WTC11 (cell line): ENCODE measurements around the gene RASGRP2. TPM values are rescaled to one million over a fixed set of nuclear protein-coding genes. Genes with fewer than 3 reads are reported as not detected.
A peak's percentile ranks its signal among the peaks of the same experiment; 100 is the strongest.

Experiments
- ATAC-seq: fragments of 200-7000 bp; cut with Tn5 transposase; 2 replicates; pipeline ENCODE4 v1.10.0; 2021; ENCODE audit warnings: mild to moderate bottlenecking, moderate library complexity
- CTCF ChIA-PET: fragments of 300-600 bp; sonication (Branson Sonifier 250); formaldehyde crosslinking; loops from one replicate; lab custom pipeline; 2021; ENCODE audit warnings: antibody characterized with exemption; lab: Charles Lee
- POLR2A ChIA-PET: fragments of 350-600 bp; sonication (Branson Sonifier 250); formaldehyde crosslinking; loops from one replicate; lab custom pipeline; 2021; ENCODE audit warnings: antibody characterized with exemption; lab: Charles Lee
- DNase-seq: peaks from one replicate; pipeline ENCODE4 v3.0.0; 2021; ENCODE audit warnings: low spot score
- H3K27ac Mint-ChIP-seq: 2 replicates; pipeline ENCODE4 v1.8.0; 2021; ENCODE audit warnings: mixed read lengths
- H3K27me3 Mint-ChIP-seq: 2 replicates; pipeline ENCODE4 v1.8.0; 2021; ENCODE audit warnings: low read depth, mild to moderate bottlenecking, moderate library complexity, mixed read lengths
- H3K36me3 Mint-ChIP-seq: 2 replicates; pipeline ENCODE4 v1.8.0; 2021; ENCODE audit warnings: mixed read lengths
- H3K4me1 Mint-ChIP-seq: 2 replicates; pipeline ENCODE4 v1.8.0; 2022; ENCODE audit warnings: mixed read lengths
- H3K4me3 Mint-ChIP-seq: 2 replicates; pipeline ENCODE4 v1.8.0; 2021; ENCODE audit warnings: mild to moderate bottlenecking, moderate library complexity, mixed read lengths
- H3K9me3 Mint-ChIP-seq: 2 replicates; pipeline ENCODE4 v1.8.0; 2021; ENCODE audit warnings: mixed read lengths
- CREM ChIP-seq: sonication (generic); formaldehyde crosslinking; IDR thresholded peaks from 2 replicates; pipeline ENCODE4 v1.8.1; 2022; ENCODE audit warnings: mild to moderate bottlenecking, missing genetic modification reagents, moderate library complexity
- ESRRA ChIP-seq: sonication (generic); formaldehyde crosslinking; IDR thresholded peaks from 2 replicates; pipeline ENCODE4 v1.8.1; 2022; ENCODE audit warnings: mild to moderate bottlenecking, missing genetic modification reagents, borderline replicate concordance
- FOXP1 ChIP-seq: sonication (generic); formaldehyde crosslinking; IDR thresholded peaks from 2 replicates; pipeline ENCODE4 v1.8.0; 2022; ENCODE audit warnings: missing genetic modification reagents, mild to moderate bottlenecking, moderate library complexity, borderline replicate concordance
- GRHL2 ChIP-seq: fragments of 250-450 bp; sonication (Bioruptor Pico); IDR thresholded peaks from 2 replicates; pipeline ENCODE4 v1.8.0; 2022; ENCODE audit warnings: mild to moderate bottlenecking, moderate library complexity; ENCODE audit not compliant: insufficient replicate concordance, severe bottlenecking
- MLX ChIP-seq: sonication (generic); formaldehyde crosslinking; IDR thresholded peaks from 2 replicates; pipeline ENCODE4 v1.8.1; 2023; ENCODE audit warnings: mild to moderate bottlenecking, missing genetic modification reagents, moderate library complexity
- NFATC4 ChIP-seq: fragments of 250-450 bp; sonication (Bioruptor Pico); IDR thresholded peaks from 2 replicates; pipeline ENCODE4 v1.9.0; 2021; ENCODE audit warnings: mild to moderate bottlenecking
- NR2C2 ChIP-seq: sonication (generic); formaldehyde crosslinking; IDR thresholded peaks from 2 replicates; pipeline ENCODE4 v1.8.0; 2022; ENCODE audit warnings: mild to moderate bottlenecking, missing genetic modification reagents
- TEAD4 ChIP-seq: sonication (generic); formaldehyde crosslinking; IDR thresholded peaks from 2 replicates; pipeline ENCODE4 v1.8.0; 2022; ENCODE audit warnings: mild to moderate bottlenecking, missing genetic modification reagents
- ZBTB21 ChIP-seq: sonication (generic); formaldehyde crosslinking; IDR thresholded peaks from 2 replicates; pipeline ENCODE4 v1.8.1; 2023; ENCODE audit warnings: mild to moderate bottlenecking, missing genetic modification reagents, borderline replicate concordance
- ZNF138 ChIP-seq: sonication (generic); formaldehyde crosslinking; conservative IDR thresholded peaks from 2 replicates; pipeline ENCODE4 v1.8.1; 2022; ENCODE audit warnings: mild to moderate bottlenecking, moderate library complexity, missing genetic modification reagents
- ZNF219 ChIP-seq: sonication (generic); formaldehyde crosslinking; IDR thresholded peaks from 2 replicates; pipeline ENCODE4 v1.8.0; 2023; ENCODE audit warnings: missing genetic modification reagents, mild to moderate bottlenecking, borderline replicate concordance
- ZNF396 ChIP-seq: fragments of 250-450 bp; sonication (Bioruptor Pico); IDR thresholded peaks from 2 replicates; pipeline ENCODE4 v1.8.0; 2021; ENCODE audit warnings: mild to moderate bottlenecking, moderate library complexity, borderline replicate concordance
- ZNF416 ChIP-seq: fragments of 250-450 bp; sonication (Bioruptor Pico); IDR thresholded peaks from 2 replicates; pipeline ENCODE4 v1.9.0; 2021; ENCODE audit warnings: mild to moderate bottlenecking, inconsistent platforms
- ZNF425 ChIP-seq: fragments of 250-450 bp; sonication (Bioruptor Pico); conservative IDR thresholded peaks from 2 replicates; pipeline ENCODE4 v1.9.0; 2021; ENCODE audit warnings: mild to moderate bottlenecking
- ZNF532 ChIP-seq: fragments of 250-450 bp; sonication (Bioruptor Pico); IDR thresholded peaks from 2 replicates; pipeline ENCODE4 v1.9.0; 2021; ENCODE audit warnings: mild to moderate bottlenecking, borderline replicate concordance
- total RNA-seq: library from RNA; stranded (reverse); gene quantifications from 3 replicates; pipeline ENCODE4 v1.2.3, GENCODE V29; 2021
- TF ChIP-seq, protein P1 (sequence below): sonication (generic); formaldehyde crosslinking; IDR thresholded peaks from 2 replicates; pipeline ENCODE4 v1.8.1; 2023; ENCODE audit warnings: mild to moderate bottlenecking, missing genetic modification reagents
- TF ChIP-seq, protein P2 (sequence below): sonication (generic); formaldehyde crosslinking; IDR thresholded peaks from 2 replicates; pipeline ENCODE4 v1.8.1; 2023; ENCODE audit warnings: mild to moderate bottlenecking, missing genetic modification reagents, borderline replicate concordance
- TF ChIP-seq, protein P3 (sequence below): sonication (generic); formaldehyde crosslinking; IDR thresholded peaks from 2 replicates; pipeline ENCODE4 v1.8.0; 2023; ENCODE audit warnings: missing genetic modification reagents, mild to moderate bottlenecking, borderline replicate concordance

The RASGRP2 gene
- total RNA-seq, 1 experiment from 2014 or later: 31.9 TPM

DNA sequence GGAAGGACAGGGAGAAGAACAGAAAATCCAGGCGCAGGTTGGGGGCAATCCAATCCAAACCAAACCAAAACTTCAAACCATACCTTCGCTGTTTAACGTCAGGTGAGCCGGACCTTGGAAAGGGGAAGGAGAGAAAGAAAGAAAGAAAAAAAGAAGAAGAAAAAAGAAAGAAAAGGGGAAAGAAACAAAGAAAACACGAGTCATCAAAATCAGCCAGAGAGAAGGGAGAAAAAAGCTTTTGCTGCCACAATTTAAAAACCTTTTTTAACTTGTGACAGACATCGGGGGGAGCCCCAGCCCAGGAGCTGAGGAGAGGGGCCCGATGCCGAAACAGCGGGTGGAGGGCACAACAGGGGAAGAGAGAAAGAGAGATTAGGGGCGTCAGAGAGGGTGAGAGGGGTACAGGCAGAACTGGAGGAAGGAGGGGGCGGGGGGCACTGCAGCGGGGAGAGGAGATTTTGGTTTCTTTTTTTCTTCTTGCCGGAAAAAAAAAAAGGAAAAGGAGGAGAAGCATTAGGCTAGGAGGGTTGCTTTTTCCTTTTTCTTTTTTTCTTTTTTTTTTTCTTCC lies 51.1 kb downstream of the RASGRP2 start:
- no peak for ATAC-seq
- TF ChIP-seq ZNF219 (CRISPR knock-in tag) (no peak), ZNF138 (CRISPR knock-in tag) (no peak), ZNF396 (CRISPR knock-in tag) (no peak), ESRRA (CRISPR knock-in tag) (no peak), GRHL2 (no peak), NFATC4 (no peak), NR2C2 (CRISPR knock-in tag) (no peak), MLX (no peak), CREM (CRISPR knock-in tag) (no peak), ZNF416 (CRISPR knock-in tag) (no peak)
- TF ChIP-seq, protein P1, sequence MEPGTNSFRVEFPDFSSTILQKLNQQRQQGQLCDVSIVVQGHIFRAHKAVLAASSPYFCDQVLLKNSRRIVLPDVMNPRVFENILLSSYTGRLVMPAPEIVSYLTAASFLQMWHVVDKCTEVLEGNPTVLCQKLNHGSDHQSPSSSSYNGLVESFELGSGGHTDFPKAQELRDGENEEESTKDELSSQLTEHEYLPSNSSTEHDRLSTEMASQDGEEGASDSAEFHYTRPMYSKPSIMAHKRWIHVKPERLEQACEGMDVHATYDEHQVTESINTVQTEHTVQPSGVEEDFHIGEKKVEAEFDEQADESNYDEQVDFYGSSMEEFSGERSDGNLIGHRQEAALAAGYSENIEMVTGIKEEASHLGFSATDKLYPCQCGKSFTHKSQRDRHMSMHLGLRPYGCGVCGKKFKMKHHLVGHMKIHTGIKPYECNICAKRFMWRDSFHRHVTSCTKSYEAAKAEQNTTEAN: no peak
- TF ChIP-seq, protein P2, sequence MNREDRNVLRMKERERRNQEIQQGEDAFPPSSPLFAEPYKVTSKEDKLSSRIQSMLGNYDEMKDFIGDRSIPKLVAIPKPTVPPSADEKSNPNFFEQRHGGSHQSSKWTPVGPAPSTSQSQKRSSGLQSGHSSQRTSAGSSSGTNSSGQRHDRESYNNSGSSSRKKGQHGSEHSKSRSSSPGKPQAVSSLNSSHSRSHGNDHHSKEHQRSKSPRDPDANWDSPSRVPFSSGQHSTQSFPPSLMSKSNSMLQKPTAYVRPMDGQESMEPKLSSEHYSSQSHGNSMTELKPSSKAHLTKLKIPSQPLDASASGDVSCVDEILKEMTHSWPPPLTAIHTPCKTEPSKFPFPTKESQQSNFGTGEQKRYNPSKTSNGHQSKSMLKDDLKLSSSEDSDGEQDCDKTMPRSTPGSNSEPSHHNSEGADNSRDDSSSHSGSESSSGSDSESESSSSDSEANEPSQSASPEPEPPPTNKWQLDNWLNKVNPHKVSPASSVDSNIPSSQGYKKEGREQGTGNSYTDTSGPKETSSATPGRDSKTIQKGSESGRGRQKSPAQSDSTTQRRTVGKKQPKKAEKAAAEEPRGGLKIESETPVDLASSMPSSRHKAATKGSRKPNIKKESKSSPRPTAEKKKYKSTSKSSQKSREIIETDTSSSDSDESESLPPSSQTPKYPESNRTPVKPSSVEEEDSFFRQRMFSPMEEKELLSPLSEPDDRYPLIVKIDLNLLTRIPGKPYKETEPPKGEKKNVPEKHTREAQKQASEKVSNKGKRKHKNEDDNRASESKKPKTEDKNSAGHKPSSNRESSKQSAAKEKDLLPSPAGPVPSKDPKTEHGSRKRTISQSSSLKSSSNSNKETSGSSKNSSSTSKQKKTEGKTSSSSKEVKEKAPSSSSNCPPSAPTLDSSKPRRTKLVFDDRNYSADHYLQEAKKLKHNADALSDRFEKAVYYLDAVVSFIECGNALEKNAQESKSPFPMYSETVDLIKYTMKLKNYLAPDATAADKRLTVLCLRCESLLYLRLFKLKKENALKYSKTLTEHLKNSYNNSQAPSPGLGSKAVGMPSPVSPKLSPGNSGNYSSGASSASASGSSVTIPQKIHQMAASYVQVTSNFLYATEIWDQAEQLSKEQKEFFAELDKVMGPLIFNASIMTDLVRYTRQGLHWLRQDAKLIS (CRISPR knock-in tag): no peak
- TF ChIP-seq, protein P3, sequence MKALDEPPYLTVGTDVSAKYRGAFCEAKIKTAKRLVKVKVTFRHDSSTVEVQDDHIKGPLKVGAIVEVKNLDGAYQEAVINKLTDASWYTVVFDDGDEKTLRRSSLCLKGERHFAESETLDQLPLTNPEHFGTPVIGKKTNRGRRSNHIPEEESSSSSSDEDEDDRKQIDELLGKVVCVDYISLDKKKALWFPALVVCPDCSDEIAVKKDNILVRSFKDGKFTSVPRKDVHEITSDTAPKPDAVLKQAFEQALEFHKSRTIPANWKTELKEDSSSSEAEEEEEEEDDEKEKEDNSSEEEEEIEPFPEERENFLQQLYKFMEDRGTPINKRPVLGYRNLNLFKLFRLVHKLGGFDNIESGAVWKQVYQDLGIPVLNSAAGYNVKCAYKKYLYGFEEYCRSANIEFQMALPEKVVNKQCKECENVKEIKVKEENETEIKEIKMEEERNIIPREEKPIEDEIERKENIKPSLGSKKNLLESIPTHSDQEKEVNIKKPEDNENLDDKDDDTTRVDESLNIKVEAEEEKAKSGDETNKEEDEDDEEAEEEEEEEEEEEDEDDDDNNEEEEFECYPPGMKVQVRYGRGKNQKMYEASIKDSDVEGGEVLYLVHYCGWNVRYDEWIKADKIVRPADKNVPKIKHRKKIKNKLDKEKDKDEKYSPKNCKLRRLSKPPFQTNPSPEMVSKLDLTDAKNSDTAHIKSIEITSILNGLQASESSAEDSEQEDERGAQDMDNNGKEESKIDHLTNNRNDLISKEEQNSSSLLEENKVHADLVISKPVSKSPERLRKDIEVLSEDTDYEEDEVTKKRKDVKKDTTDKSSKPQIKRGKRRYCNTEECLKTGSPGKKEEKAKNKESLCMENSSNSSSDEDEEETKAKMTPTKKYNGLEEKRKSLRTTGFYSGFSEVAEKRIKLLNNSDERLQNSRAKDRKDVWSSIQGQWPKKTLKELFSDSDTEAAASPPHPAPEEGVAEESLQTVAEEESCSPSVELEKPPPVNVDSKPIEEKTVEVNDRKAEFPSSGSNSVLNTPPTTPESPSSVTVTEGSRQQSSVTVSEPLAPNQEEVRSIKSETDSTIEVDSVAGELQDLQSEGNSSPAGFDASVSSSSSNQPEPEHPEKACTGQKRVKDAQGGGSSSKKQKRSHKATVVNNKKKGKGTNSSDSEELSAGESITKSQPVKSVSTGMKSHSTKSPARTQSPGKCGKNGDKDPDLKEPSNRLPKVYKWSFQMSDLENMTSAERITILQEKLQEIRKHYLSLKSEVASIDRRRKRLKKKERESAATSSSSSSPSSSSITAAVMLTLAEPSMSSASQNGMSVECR (CRISPR knock-in tag): no peak
- H3K27ac Mint-ChIP-seq: no peak overlapping the region
- POLR2A ChIA-PET: interaction anchor here (0.5 kb wide), 1 partner anchor 1819 kb away, joined by 5 read pairs; no protein-coding TSS in a partner anchor
- H3K27me3 Mint-ChIP-seq: peaks cover 49% of the 10 kb centered on the region
- H3K4me3 Mint-ChIP-seq: peak overlapping the region; percentile 45; the same call in 1 of the 2 replicates
- no peaks in the 10 kb centered on the region for H3K36me3 Mint-ChIP-seq
- no peaks in the 10 kb centered on the region for H3K9me3 Mint-ChIP-seq
- peaks cover 30% of the 10 kb centered on the region for H3K4me1 Mint-ChIP-seq
- CTCF ChIA-PET: interaction anchor here (0.6 to 3.0 kb wide), 7 partner anchors 8 to 244 kb away, joined by 3 to 19 read pairs (median 3); no protein-coding TSS in a partner anchor
- DNase-seq: no peak

GRCh38 chr11:64691543-64691942 lies 52.4 kb downstream of the RASGRP2 start:
- Mint-ChIP-seq H3K4me3 (no peak overlapping the region), H3K9me3 (no peaks in the 10 kb centered on the region), H3K36me3 (no peaks in the 10 kb centered on the region), H3K27ac (no peak overlapping the region), H3K27me3 (peaks cover 43% of the 10 kb centered on the region), H3K4me1 (peaks cover 35% of the 10 kb centered on the region)
- CTCF ChIA-PET: interaction anchor here (0.9 to 1.4 kb wide), 4 partner anchors 13 to 61 kb away, joined by 3 to 6 read pairs (median 4); no protein-coding TSS in a partner anchor
- POLR2A ChIA-PET: no interaction called here
- DNase-seq (no peak), ATAC-seq (no peak)
- no peak for TF ChIP-seq ZBTB21
- TF ChIP-seq TEAD4: no peak
- TF ChIP-seq ZNF532 (CRISPR knock-in tag): no peak
- TF ChIP-seq FOXP1 (CRISPR knock-in tag): no peak
- TF ChIP-seq ZNF425 (CRISPR knock-in tag): no peak
